NCI-H460 (cell line): ENCODE data around the gene ZNF17. TPM values are rescaled to one million over a fixed set of nuclear protein-coding genes. Genes with fewer than 3 reads are reported as not detected.
"Not testable (repeated sequence)": the region's sequence is repeated elsewhere in the genome, so short reads cannot be mapped to it uniquely, and the experiment has no call there.

Source experiments
- DNase-seq: peaks from one replicate; pipeline ENCODE4 v3.0.0-alpha.2; 2016; ENCODE audit warnings: low read depth; ENCODE audit errors: extremely low read depth
- polyA plus RNA-seq: library from polyadenylated mRNA; depleted of rRNA; stranded (reverse); fragments of >200 nt; gene quantifications from 2 replicates; pipeline ENCODE4 v1.2.3, GENCODE V29; 2014; cell fraction: nucleus; rRNA removed
- total RNA-seq: library from RNA; depleted of rRNA; stranded (reverse); fragments of >200 nt; shearing (Covaris generic); gene quantifications from 2 replicates; pipeline ENCODE4 v1.2.3, GENCODE V29; 2014; rRNA removed

Gene ZNF17
- 3.9 and 4.7 TPM in 2 replicates for total RNA-seq
- 3.2 and 4.1 TPM in 2 replicates for polyA plus RNA-seq

DNA sequence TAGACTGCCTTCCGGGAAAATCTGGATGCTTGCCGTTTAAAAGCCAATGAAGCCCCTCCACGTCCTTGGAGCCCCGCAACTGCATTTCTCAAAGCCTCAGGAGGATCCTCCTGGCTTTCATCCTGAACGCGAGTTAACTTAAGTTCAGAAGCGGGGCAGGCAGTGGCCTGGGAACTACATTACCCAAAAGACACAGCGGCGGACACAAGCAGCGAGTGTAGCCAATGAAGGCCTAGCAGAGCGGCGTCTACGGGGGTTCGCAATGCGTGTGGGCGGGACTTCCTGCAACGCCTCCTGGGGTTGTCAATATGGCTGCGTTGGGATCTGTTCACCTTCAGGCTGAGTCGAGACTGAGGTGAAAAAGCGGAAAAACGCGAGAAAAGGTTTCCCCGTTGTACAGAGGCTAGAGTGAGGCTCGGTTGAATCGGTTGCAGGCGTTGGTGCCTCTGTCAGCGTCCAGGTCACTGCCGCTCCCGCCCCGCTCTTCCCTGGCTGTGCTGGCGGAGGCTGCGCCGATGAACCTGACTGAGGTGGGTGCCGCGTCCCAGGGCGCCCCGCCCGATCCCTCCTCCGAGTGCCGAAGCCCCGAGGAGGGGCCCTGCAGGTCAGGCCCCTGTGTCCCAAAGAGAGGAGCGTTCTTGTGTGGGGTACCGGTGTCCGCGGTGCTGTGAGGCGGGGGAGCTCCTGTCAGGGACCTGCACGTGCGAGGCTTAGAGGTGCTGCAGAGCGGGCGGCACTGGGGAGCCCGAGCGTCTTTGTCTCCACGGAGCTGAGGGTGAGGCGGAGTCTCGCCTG is at the start of gene ZNF17:
Gene ZNF17 (plus strand): TSS at position 285 of the 795 bp plus-strand sequence. CDS start 2,455 bp downstream, outside the sequence.
- peak; percentile 83 for DNase-seq

DNA sequence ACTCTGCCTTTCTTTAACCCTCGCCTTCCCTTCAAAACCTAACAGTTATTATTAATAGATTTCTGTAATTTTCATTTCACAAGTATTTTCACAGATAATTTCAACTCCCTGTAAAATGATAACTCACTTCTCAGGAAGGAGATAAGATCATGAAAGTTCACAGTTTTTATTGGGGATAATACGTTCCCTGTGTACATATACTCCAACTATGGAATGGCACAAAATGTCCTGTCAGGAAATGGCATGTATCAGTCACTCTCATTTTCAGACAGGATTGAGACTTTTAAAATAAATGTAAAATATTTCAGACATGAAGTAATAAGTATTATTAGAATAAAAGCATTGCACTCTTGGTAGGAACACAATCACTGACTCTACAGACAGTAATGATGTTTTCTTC is 48.5 kb upstream of the ZNF17 start:
- no peak for DNase-seq

DNA sequence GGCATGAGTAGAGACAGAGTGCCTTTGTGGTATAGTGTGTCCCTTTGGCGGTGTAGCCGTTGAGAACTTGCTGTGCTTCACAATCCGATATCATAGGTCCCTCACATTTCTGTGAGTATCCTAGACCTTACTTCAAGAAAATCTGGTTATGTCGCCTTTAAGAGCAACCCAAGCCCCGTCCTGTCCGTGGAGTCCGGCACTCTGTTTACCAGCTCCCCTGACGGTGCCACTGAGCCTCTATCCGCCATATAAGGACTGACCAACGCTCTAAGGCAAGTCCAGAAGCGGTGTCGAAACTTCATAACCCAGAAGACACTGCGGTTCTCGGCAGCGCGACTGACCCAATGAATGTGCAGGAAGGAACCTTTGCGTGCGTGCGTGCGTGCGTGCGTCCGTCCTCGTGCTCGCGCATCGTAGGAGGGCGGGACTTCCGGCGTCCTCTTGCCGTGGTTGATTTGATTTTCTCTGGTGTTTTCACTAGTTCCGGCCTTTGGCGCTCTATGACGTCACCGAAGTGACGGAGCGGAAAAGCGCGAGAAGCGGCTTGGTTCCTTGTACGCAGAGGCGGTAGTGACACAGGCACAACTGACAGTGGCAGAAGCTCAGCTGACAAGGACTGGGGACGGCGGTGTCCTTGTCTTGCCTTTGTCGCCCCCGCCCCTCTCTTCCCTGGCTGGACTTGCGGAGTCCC is 47.8 kb upstream of the ZNF17 start, which contains the start of the genes TRAPPC2B and ZNF547:
Gene TRAPPC2B (plus strand): TSS at position 555 of the 691 bp plus-strand sequence. CDS start 1,283 bp downstream, outside the sequence.
Gene ZNF547 (plus strand): TSS at position 555 of the 691 bp plus-strand sequence. CDS start 5,005 bp downstream, outside the sequence.
- DNase-seq, result peak; percentile 97

DNA sequence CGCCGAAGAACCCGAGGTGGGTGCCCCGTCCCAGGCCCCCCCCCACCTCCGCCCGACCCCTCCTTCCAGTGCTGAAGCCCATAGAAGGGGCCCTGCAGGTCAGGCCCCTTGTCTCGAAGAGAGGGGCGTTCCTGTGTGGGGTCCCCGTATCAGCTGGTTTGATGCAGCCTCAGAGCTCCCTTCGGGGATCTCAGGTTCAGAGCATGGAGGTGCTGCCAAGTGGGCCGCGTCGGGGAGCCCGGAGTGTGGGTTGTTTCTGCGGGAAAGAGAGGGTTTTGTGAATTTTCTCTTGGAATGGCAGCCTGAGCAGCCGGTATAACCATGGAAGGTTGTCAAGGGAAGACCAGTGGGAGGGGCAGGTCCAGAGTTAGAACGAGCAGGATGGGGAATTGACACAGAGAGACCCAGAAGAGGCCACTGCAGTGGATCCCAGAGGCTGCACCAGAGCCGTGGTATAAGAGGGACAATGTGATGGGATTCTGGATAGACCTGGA is 47.2 kb upstream of the ZNF17 start:
- DNase-seq, result no peak

DNA sequence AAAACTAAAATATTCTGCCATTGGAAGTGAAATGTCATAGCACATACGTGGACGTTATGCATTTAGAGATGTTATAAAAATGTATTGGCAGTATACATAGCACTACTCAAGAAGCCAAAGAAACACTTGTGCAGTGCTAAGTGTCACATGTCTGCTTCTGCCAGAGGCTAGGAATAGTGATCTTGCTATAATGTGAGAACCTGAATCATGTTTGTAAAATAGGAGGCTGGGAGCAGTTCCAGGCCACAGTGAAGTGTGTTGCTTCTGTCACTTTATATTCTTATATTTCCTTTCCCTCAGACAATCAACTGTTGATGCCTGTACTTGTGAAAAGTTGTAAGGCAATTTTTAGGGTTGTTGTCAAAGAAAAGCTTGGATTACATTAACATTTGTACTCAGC is 44.2 kb upstream of the ZNF17 start:
- DNase-seq, result no peak

DNA sequence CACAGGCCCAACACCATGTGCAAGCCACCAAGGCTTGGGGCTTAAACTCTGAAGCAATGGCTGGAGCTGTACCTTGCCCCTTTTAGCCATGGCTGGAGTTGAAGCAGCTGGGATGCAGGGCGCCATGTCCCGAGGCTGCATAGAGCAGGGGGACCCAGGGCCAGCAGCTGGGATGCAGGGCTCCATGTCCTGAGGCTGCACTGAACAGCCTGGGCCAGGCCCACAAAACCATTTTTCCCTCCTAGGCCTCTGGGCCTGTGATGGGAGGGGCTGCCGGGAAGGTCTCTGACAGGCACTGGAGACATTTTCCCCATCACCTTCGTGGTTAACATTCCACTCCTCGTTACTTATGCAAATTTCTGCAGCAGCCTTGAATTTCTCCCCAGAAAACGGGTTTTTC is 36.8 kb upstream of the ZNF17 start:
- no peak for DNase-seq

DNA sequence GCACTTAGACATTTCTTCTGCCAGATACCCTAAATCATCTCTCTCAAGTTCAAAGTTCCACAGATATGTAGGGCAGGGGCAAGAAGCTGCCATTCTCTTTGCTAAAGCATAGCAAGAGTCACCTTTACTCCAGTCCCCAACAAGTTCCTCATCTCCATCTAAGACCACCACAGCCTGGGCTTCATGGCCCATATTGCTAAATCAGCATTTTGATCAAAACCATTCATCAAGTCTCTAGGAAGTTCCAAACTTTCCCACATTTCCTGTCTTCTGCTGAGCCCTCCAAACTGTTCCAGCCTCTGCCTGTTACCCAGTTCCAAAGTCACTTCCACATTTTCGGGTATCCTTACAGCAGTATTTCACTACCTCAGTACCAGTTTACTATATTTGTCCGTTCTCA is 36.3 kb upstream of the ZNF17 start:
- not testable (repeated sequence) for DNase-seq

DNA sequence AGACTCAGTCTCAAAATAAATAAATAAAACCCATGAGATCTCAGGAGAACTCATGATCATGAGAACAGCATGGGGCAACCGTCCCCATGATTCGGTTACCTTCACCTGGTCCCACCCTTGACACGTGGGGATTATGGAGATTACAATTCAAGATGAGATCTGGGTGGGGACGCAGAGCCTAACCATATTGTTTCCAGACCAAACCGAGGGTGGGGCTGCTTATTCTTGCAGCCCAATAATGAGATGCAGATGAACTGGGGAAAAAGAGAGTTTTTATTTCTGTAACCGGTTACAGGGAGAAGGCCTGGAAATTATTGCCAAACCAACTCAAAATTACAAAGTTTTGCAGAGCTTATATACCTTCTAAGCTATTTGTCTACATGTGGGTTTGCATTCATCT is 34.8 kb upstream of the ZNF17 start:
- no peak for DNase-seq

DNA sequence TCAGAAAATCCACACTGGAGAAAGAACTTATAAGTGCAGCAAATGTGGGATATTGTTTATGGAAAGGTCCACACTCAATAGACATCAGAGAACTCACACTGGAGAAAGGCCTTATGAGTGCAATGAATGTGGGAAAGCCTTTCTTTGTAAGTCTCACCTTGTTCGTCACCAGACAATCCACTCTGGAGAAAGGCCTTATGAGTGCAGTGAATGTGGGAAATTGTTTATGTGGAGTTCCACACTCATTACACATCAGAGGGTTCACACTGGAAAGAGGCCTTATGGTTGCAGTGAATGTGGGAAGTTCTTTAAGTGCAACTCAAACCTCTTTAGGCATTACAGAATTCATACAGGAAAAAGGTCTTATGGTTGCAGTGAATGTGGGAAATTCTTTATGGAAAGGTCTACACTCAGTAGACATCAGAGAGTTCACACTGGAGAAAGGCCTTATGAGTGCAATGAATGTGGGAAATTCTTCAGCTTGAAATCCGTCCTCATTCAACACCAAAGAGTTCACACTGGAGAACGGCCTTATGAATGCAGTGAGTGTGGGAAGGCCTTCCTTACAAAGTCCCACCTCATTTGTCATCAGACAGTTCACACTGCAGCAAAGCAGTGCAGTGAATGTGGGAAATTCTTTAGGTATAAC is 33.3 kb upstream of the ZNF17 start:
- DNase-seq, result no peak

DNA sequence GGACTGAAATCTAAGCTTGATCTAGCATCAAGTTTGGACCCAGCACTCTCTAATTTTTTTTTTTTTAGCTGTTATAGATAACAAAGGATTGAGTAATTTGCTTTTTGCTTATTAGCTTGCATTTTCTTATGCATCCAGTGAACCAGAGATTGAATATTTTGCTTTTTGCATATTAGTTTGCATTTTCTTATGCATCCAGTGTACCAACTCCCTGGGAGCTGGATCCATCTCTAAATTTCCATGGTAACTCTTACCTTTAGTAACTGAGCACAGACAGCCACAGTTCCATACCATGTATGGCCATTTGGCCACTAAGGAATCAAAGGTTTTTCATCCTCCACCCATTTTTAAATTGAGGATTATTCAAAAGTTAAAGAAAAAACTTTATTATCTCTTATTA is 30.0 kb upstream of the ZNF17 start:
- no peak for DNase-seq

DNA sequence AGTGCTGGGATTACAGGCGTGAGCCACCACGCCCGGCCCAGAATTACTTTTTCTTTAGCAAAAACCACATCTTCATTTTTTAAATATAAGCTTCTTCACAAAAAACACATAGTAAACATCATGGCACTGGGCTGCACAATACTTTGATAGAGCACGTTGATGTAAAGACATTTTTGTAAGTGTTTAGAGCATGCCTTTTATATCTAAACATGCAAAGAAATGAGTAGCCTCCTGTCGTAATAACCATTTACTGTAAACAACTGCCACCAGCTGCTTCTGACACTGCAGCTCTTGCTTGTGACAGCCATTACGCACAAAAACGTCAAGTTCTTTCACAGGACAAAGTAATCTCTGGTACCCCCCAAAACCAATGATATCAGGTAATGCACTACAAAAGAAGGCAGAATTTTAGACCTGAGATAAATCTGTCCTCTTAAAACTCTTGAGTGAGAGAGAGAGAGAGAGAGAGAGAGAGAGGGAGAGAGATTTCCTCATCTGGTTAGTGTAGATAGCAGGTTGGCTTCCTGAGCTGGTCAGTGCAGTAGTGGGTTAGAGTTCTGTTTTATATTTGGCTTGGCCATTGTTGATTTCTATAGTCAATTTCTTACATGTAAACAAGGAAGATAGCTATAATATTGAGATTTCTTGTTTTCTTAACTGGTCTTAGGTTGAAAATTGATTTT is 28.0 kb upstream of the ZNF17 start:
- DNase-seq, result no peak

DNA sequence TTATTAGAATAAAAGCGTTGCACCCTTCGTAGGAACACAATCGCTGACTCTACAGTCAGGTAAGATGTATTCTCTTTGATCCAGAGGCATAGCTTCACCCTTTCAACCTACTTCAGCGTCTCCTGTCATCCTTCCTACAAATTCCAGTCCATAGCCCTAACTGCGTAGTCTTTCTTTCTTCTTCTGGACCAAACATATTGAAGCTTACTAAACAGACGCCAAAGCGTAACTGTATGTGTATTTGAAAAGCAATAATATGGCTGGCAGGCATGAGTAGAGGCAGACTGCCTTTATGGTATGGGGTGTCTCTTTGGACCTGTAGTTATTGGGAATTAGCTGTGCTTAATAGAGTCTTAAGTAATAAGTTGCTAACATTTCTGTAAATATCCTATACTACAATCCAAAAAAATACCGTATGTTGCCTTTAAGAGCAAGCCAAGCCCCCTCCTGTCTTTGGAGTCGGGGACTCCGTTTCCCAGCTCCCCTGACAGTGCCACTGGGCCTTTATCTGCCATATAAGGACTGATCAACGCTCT is 21.7 kb upstream of the ZNF17 start:
- DNase-seq, result no peak

DNA sequence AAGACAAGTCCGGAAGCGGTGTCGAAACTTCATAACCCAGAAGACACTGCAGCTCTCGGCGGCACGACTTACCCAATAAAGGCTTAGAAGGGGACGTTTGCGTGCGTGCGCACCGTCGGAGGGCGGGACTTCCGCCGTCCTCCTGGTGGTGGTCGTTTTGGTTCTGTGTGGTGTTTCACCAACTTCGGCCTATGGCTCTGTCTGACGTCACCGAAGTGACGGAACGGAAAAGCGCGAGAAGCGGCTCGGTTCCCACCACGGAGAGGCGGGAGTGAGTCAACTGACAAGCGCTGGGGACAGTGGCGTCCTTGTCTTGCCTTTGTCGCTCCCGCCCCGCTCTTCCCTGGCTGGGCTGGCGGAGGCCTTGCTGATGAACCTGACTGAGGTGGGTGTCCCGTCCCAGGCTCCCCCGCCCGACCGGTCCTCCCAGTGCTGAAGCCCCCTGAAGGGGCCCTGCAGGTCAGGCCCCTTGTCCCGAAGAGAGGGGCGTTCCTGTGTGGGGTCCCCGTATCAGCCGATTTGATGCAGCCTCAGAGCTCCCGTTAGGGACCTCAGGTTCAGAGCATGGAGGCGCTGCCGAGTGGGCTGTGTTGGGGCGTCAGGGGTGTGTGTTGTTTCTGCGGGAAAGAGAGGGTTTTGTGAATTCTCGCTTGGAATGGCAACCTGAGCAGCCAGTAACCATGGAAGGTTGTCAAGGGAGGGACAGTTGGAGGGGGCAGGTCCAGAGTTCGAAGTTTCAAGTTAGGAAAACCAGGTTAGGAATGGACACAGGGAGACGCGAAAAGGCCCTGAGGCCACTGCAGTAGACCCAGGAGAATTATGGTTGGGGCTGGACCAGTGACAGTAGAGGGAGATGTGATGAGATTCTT is 21.0 kb upstream of the ZNF17 start, which contains the start of gene ZNF548:
Gene ZNF548 (plus strand): TSS at position 125 of the 869 bp plus-strand sequence. CDS start 246 bp downstream, at position 371.
- DNase-seq, result peak; percentile 91

DNA sequence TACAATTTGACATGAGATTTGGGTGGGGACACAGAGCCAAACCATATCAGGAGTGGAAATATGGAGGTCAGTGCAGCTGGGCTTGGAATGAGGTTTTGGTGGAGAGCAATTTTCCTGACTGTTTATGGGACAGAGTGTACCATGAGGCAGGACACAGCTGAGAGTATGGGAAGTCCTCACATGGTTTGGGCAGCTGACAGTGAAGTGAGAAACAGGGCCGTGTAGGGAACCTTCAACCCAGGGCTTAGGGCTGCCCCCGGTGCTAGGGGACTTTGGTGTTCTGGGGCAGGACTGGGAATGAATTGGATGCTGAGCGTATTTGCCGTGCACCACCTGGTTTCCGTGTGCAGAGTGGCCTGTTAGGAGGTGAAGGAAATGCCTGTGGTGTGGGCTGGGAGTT is 15.3 kb upstream of the ZNF17 start:
- no peak for DNase-seq

DNA sequence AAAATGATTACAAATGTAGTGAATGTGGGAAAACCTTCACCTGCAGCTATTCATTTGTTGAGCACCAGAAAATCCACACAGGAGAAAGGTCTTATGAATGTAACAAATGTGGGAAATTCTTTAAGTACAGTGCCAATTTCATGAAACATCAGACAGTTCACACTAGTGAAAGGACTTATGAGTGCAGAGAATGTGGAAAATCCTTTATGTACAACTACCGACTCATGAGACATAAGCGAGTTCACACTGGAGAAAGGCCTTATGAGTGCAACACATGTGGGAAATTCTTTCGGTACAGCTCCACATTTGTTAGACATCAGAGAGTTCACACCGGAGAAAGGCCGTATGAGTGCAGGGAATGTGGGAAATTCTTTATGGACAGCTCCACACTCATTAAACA is 12.1 kb upstream of the ZNF17 start:
- DNase-seq, result no peak

DNA sequence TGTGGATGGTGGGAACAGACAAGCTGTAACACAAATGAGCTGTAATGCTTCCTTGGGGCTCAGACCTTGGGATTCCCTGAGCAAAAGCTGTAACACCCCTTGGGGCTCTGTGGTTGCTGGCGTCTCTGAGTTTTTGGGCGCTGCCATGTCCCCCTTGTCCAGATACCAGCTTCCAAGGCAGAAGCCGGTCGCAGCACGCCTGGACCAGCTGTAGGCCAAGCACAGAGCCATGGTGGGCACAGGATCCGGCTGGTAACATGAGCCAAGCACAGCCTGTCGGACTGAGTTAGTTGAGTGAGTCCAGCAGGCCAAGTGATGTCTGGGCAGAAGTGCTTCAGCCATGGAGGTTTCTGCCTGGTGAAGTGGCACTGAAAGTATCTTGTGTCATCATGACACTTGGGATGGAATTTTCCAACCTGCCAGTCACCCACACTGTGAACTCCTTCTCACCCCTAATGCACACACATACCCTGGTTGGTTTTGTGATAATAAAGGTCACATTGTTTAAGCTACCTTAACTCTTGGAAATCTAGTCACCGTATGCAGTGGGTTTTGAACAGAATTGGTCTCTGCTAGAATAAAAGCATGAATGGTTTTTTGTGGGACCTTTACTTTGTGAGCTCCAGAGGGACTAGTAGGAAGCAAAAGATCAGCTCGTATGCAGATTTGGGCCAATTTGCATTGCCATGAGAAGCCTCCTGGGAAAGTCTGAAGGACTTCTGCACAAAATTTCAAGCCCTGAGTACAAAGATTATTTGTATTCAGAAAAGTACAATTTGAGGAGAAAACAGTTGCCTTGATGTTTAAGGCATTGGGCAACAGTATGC is 7.0 kb upstream of the ZNF17 start:
- no peak for DNase-seq

DNA sequence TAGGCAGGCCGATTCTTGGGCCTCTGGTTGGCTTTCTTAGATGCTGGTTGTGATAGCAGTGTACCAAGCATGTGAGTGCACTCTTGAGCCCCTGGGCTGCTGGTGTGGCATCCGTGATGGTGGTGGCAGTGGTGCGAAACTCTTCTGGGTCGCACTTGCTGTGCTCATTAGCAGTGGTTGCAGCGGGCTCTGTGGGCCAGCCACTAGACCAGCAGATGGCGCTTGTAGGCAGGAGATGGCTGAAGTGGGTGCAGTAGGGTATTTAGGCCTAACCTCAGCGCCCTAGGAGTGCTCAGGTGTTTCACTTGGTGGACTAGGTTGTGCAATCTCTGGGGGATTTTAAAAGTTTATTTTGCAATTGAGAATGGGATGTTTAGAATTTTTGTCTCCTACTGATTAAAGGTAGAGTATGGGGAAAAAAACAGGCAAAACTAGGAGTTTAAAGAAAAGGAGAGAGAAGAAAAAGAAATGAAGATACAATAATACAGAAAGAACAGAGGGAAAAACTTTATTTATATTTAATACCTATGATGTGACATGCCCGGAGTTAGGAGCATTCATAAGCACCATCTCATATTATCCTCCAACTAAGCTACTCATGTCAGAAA is 4.3 kb upstream of the ZNF17 start:
- DNase-seq, result no peak

DNA sequence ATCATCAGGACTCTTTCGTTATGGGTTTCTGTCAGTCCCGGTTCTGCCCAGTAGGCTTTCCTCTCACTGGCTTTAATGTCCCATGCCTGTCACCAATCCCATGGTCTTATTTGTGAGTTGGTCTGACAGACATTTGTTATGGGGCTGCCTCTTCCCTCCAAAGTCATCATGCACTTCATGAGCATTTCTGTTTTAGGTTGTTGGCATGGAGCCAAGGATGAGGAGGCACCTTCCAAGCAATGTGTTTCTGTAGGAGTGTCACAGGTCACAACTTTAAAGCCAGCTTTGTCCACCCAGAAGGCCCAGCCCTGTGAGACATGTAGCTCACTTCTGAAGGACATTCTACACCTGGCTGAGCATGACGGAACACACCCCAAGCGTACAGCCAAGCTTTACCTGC is 8.5 kb downstream of the ZNF17 start:
- DNase-seq, result no peak
